ENCODE data around the gene C1QC. TPM values are rescaled to one million over a fixed set of nuclear protein-coding genes. Genes with fewer than 3 reads are reported as not detected.

The C1QC gene
- total and polyA plus RNA-seq, 11 donors = 13.9 to 674 (median 50.0) TPM

DNA sequence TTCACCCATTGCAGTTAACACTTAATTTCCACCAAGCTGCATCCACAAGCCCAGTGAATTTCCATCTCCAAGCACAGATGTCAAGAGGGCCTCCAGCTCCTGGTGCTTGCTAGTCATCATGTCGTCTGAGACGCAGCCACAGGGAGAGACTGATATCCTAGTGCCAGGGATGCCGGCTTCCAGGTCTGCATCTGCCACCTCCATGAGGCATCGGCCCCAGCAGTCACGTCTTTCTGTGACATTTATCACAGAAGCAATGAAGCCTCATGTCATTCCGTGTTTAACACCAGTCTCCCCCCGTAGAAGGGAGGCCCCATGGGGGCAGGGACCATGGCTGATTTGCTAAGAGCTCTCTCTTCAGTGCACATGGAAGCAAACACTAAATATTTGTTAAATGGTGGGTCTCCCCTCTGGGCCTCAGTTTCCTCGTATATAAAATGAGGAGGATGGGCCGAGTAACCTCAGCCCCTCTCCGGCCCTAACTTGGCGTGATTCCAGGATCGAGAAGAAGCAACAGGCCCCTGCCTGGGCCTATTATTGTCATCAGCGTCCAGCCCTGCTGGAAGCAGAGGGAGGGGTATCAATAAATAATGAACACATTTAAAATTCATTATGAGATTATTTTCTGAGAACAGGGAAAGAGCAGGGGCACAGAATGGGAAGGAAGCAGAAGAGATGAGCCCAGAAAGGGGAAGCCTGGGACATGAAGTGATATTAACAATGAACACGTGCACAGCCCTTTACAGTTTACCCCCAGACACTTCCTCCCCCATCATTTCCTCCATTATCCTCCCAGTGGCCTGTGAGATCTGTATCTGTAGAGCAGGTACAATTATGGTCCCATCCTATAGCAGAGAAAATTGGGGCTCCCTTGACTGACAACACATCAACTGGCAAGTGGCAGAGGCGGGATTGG, 8.8 kb downstream of the C1QC start:
- TF ChIP-seq POLR2A (IDR thresholded peaks at IDR 0.05) (no peak), CTCF (IDR thresholded peaks at IDR 0.05) (no peak)
- peaks cover 0 to 9% (median 0%) of the 10 kb centered on the region in 9 donors for H3K36me3 ChIP-seq
- H3K4me1 ChIP-seq = peaks cover 0 to 10% (median 0%) of the 10 kb centered on the region in 12 donors
- no peak for DNase-seq
- H3K27ac ChIP-seq = peak overlapping the region in 1 of 12 donors; percentile 83
- intact Hi-C loops (cut with DNase I) = no loop called here
- peak in 3 of 4 donors; percentile 47 to 62 (median 57) for ATAC-seq
- peaks cover 0 to 51% (median 5%) of the 10 kb centered on the region in 9 donors for H3K27me3 ChIP-seq
- no peak overlapping the region for H3K4me3 ChIP-seq
- H3K9me3 ChIP-seq = no peaks in the 10 kb centered on the region
- WGBS, 4 donors = 62 to 64% (median 63%) methylated on average over 14 to 15 of the region's 15 CpGs

DNA sequence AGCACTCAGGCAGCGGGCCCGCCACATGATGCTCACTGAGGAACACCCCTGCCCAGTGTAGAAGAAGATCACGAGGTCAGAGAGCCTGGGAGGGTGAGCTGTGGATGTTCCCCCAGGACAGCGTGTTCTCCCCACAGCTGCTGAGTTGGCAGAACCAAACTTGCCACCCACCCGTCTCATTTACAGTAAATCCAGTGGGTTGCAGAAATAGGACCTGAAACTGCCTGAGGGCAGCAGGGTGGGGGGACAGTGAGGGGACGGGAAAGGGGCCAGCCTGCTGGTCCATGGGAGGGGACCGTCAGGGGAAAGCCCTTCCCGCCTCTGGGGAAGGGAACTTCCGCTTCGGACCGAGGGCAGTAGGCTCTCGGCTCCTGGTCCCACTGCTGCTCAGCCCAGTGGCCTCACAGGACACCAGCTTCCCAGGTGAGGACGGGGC, 9.5 kb downstream of the C1QC start, which contains the start of gene C1QB:
Gene C1QB (plus strand): TSS at position 356 of the 436 bp plus-strand sequence. CDS start 6,227 bp downstream, outside the sequence.
- Histone ChIP-seq H3K4me3 (peak within 1 kb of the TSS in 9 of 12 donors; percentile 4 to 63 (median 39)), H3K9me3 (no peaks in the 10 kb centered on the region), H3K36me3 (peaks cover 0 to 9% (median 0%) of the 10 kb centered on the region in 9 donors), H3K4me1 (peaks cover 0 to 10% (median 0%) of the 10 kb centered on the region in 12 donors), H3K27me3 (peaks cover 0 to 52% (median 5%) of the 10 kb centered on the region in 9 donors), H3K27ac (peak within 1 kb of the TSS in 3 of 12 donors; percentile 3 to 84 (median 28))
- TF ChIP-seq CTCF (IDR thresholded peaks at IDR 0.05) (no peak), POLR2A (IDR thresholded peaks at IDR 0.05) (no peak)
- 56 to 75% (median 66%) methylated on average over 7 to 13 of the region's 13 CpGs for WGBS, 4 donors
- intact Hi-C loops (cut with DNase I) = no loop called here
- peak; percentile 75 to 85 (median 83) for ATAC-seq
- DNase-seq = peak; percentile 41 to 74 (median 68)

- Histone ChIP-seq H3K4me3 (peak overlapping the region in 9 of 12 donors; percentile 4 to 63 (median 39)), H3K27me3 (peaks cover 0 to 56% (median 5%) of the 10 kb centered on the region in 9 donors), H3K36me3 (peaks cover 0 to 5% (median 0%) of the 10 kb centered on the region in 9 donors), H3K9me3 (no peaks in the 10 kb centered on the region), H3K27ac (peak overlapping the region in 1 of 12 donors; percentile 84), H3K4me1 (peaks cover 0 to 10% (median 0%) of the 10 kb centered on the region in 12 donors)
- intact Hi-C loops (cut with DNase I) = no loop called here
- DNase-seq (no peak), ATAC-seq (no peak)
- TF ChIP-seq POLR2A (IDR thresholded peaks at IDR 0.05) (no peak), CTCF (IDR thresholded peaks at IDR 0.05) (no peak)
- WGBS, 4 donors = 49 to 69% (median 60%) methylated on average over 5 of the region's 5 CpGs
These were observed 11.3 kb downstream of the C1QC start for GRCh38 chr1:22654692-22655091.
